ENCODE measurements around the gene AGBL1.

AGBL1 gene

GRCh38 chr15:86659724-86660411, 580.2 kb downstream of the AGBL1 start:
- DNase-seq = no peak

- DNase-seq = no peak
Measured at GRCh38 chr15:86661580-86661979, 581.9 kb downstream of the AGBL1 start.

GRCh38 chr15:86663304-86663703, 583.6 kb downstream of the AGBL1 start:
- DNase-seq = no peak

- DNase-seq = no peak
Measured at GRCh38 chr15:86663979-86664378, 584.3 kb downstream of the AGBL1 start.

- no peak for DNase-seq
Measured at GRCh38 chr15:86664581-86664980, 584.9 kb downstream of the AGBL1 start.

GRCh38 chr15:86676002-86676401, 596.3 kb downstream of the AGBL1 start:
- no peak for DNase-seq

- no peak for DNase-seq
Measured at GRCh38 chr15:86677278-86677677, 597.6 kb downstream of the AGBL1 start.

GRCh38 chr15:86685263-86685662, 605.6 kb downstream of the AGBL1 start:
- no peak for DNase-seq

GRCh38 chr15:86689006-86689405, 609.3 kb downstream of the AGBL1 start:
- no peak for DNase-seq

- no peak for DNase-seq
Measured at GRCh38 chr15:86690566-86690965, 610.9 kb downstream of the AGBL1 start.

- peak; percentile 21 for DNase-seq
Measured at GRCh38 chr15:86691091-86691663, 611.5 kb downstream of the AGBL1 start.

- no peak for DNase-seq
Measured at GRCh38 chr15:86700864-86701610, 621.4 kb downstream of the AGBL1 start.

- no peak for DNase-seq
Measured at GRCh38 chr15:86701611-86701963, 621.9 kb downstream of the AGBL1 start.

- no peak for DNase-seq
Measured at GRCh38 chr15:86706813-86707212, 627.1 kb downstream of the AGBL1 start.

GRCh38 chr15:86711476-86711875, 631.8 kb downstream of the AGBL1 start:
- no peak for DNase-seq

- no peak for DNase-seq
Measured at GRCh38 chr15:86714241-86714640, 634.6 kb downstream of the AGBL1 start.

- DNase-seq = no peak
Measured at GRCh38 chr15:86725628-86726027, 646.0 kb downstream of the AGBL1 start.

- DNase-seq = no peak
Measured at GRCh38 chr15:86735247-86736040, 655.8 kb downstream of the AGBL1 start.

- DNase-seq = no peak
Measured at GRCh38 chr15:86741917-86742316, 662.2 kb downstream of the AGBL1 start.

GRCh38 chr15:86743283-86743903, 663.7 kb downstream of the AGBL1 start:
- no peak for DNase-seq

GRCh38 chr15:86744198-86744780, 664.6 kb downstream of the AGBL1 start:
- DNase-seq = no peak

- no peak for DNase-seq
Measured at GRCh38 chr15:86751116-86751515, 671.4 kb downstream of the AGBL1 start.

GRCh38 chr15:86754846-86755245, 675.2 kb downstream of the AGBL1 start:
- DNase-seq = no peak

All from NCI-H1694 (cell line).